ENCODE measurements around the gene NR2F1-AS1. TPM values are rescaled to one million over a fixed set of nuclear protein-coding genes. Genes with fewer than 3 reads are reported as not detected.

Gene NR2F1-AS1
- total and polyA plus RNA-seq, 3 experiments from 2014 or later, result not detected

DNA sequence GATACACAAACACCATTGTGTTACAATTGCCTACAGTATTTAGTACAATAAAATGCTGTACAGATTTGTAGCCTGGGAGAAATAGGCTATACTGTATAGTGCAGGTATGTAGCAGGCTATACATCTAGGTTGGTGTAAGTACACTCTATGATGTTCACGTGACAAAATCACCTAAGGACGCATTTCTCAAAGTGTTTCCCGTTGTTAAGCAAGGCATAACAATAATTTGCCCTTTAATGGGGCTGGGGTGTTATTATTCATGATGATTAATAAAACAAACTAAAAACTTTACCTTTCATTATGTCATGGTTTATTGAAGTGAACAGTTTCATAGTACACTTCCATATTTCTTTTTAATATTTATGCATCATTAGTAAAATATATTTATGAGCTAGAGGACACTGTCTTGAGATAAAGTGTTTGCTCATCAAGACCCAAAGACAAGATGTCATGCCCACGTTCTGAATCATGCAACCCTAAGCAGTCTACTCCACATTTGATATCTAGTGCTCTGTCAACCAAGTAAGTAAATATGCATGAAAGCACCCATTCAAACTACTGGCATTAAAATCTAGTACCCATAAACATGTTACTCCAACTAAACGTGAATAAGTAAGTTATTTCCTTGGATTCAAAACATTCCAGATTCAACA, 220.5 kb downstream of the NR2F1-AS1 start:
- H3K9me3 ChIP-seq (ENCODE audit: low read length), result no peaks in the 10 kb centered on the region

DNA sequence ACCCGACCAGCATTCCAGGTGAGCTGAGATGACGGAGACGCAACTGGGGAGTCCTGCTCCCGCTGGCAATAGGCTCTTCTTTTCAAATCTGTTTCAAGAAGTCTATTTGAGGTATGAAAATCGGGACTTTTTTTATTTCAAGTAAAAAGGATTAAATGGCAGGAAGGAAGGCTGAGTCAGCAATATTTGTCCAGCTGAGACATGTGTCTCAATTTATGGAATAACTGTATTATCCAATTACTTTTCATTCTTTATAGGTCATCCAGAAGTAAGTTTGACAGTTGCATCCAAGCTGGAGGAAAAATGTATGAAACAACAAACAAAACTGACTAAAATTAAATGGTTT, 221.1 kb downstream of the NR2F1-AS1 start:
- CTCF ChIA-PET, result no interaction called here
- no peak overlapping the region for H3K27ac Mint-ChIP-seq

More for the DNA sequence above, 220.5 kb downstream of the NR2F1-AS1 start:
- H3K36me3 Mint-ChIP-seq, result no peaks in the 10 kb centered on the region
- H3K36me3 ChIP-seq (ENCODE audit: insufficient read depth, low read length), result no peaks in the 10 kb centered on the region
- no peaks in the 10 kb centered on the region for H3K4me1 ChIP-seq (ENCODE audit: insufficient read depth, low read length)
- DNase-seq, result no peak
- no peak overlapping the region for H3K4me3 ChIP-seq (ENCODE audit: low read length)
- no peaks in the 10 kb centered on the region for H3K4me1 Mint-ChIP-seq
- H3K27me3 ChIP-seq (ENCODE audit: insufficient read depth, low read length, poor library complexity, severe bottlenecking), result no peaks in the 10 kb centered on the region
- H3K27me3 Mint-ChIP-seq, result no peaks in the 10 kb centered on the region
- H3K4me3 Mint-ChIP-seq, result no peak overlapping the region
- no peak overlapping the region for H3K27ac Mint-ChIP-seq
- ChIA-PET CTCF (no interaction called here), POLR2A (no interaction called here)
- H3K9me3 Mint-ChIP-seq, result peaks cover 0 to 5% (median 0%) of the 10 kb centered on the region in 5 donors
- H3K27ac ChIP-seq (ENCODE audit: low read depth, low read length), result no peak overlapping the region

More for the DNA sequence above, 221.1 kb downstream of the NR2F1-AS1 start:
- Histone ChIP-seq H3K36me3 (ENCODE audit: insufficient read depth, low read length) (no peaks in the 10 kb centered on the region), H3K27ac (ENCODE audit: low read depth, low read length) (no peak overlapping the region), H3K4me1 (ENCODE audit: insufficient read depth, low read length) (no peaks in the 10 kb centered on the region), H3K9me3 (ENCODE audit: low read length) (no peaks in the 10 kb centered on the region), H3K27me3 (ENCODE audit: insufficient read depth, low read length, poor library complexity, severe bottlenecking) (no peaks in the 10 kb centered on the region), H3K4me3 (ENCODE audit: low read length) (no peak overlapping the region)
- Mint-ChIP-seq H3K4me3 (no peak overlapping the region), H3K36me3 (no peaks in the 10 kb centered on the region), H3K9me3 (peaks cover 0 to 5% (median 0%) of the 10 kb centered on the region in 5 donors), H3K27me3 (no peaks in the 10 kb centered on the region), H3K4me1 (no peaks in the 10 kb centered on the region)
- POLR2A ChIA-PET, result no interaction called here
- DNase-seq, result no peak

Other genes starting within 250 kb of the NR2F1-AS1 start
- gene NR2F1, start 2.0 kb upstream of the NR2F1-AS1 start, total RNA-seq, result not detected
- gene NR2F1, start 2.0 kb upstream of the NR2F1-AS1 start, polyA plus RNA-seq, result not detected
- under 1 TPM; 0.28 to 0.49 TPM for gene POU5F2, start 160.4 kb upstream of the NR2F1-AS1 start, total RNA-seq
- 0.02 TPM for gene POU5F2, start 160.4 kb upstream of the NR2F1-AS1 start, polyA plus RNA-seq